SK-N-SH (cell line): ENCODE data around the gene PRSS56. TPM values are rescaled to one million over a fixed set of nuclear protein-coding genes. Genes with fewer than 3 reads are reported as not detected.

Experiments used
- CTCF ChIA-PET: fragments of 300-600, 350-600 bp; formaldehyde crosslinking; extraction: SDS; loops from one replicate; lab custom pipeline; 2021; lab: Yijun Ruan, JAX
- POLR2A ChIA-PET: fragments of 350-600 bp; sonication (Branson Sonifier 250); formaldehyde crosslinking; extraction: SDS; loops from one replicate; lab custom pipeline; 2020; ENCODE audit warnings: antibody characterized with exemption, inconsistent platforms; lab: Yijun Ruan, JAX
- DNase-seq: peaks from one replicate; pipeline ENCODE4 v3.0.0; 2012
- H2AFZ ChIP-seq: fragments of 200-600 bp; sonication (generic); 2 replicates; pipeline ENCODE4 v1.8.1; 2016; ENCODE audit warnings: antibody characterized with exemption, mild to moderate bottlenecking, low read depth
- H3F3A ChIP-seq: fragments of 200-600 bp; sonication (generic); replicated peaks from 2 replicates; pipeline ENCODE3; 2016; ENCODE audit warnings: antibody characterized with exemption, mild to moderate bottlenecking; ENCODE audit not compliant: insufficient read depth
- H3K27ac ChIP-seq, 2 experiments: fragments of 200-500 bp in 1 of 2; fragments of 200-600 bp in 1 of 2; sonication (Bioruptor generic) in 1 of 2; sonication (generic), shearing (Covaris generic) in 1 of 2; 2 replicates each; pipeline versions ENCODE4 v1.5.1 to v1.6.1; 2014 to 2016; ENCODE audit warnings: low read depth in 2 of 2, inconsistent platforms in 1 of 2, low read length in 1 of 2, mild to moderate bottlenecking in 1 of 2, mixed read lengths in 1 of 2
- H3K27me3 ChIP-seq: fragments of 200-600 bp; sonication (generic), shearing (Covaris generic); 2 replicates; pipeline ENCODE4 v1.6.1; 2016; ENCODE audit warnings: mixed run types; ENCODE audit not compliant: insufficient read depth
- H3K36me3 ChIP-seq, 2 experiments: fragments of 200-500 bp in 1 of 2; fragments of 200-600 bp in 1 of 2; sonication (Bioruptor generic) in 1 of 2; sonication (generic) in 1 of 2; replicated peaks in 1 of 2; 2 replicates each; pipeline versions ENCODE3 to v1.5.1; 2014 to 2016; ENCODE audit warnings: low read length in 1 of 2, mild to moderate bottlenecking in 1 of 2; ENCODE audit not compliant: insufficient read depth in 2 of 2, control insufficient read depth in 1 of 2
- H3K4me1 ChIP-seq, 2 experiments: fragments of 200-500 bp in 1 of 2; fragments of 200-600 bp in 1 of 2; sonication (Bioruptor generic) in 1 of 2; sonication (generic), shearing (Covaris generic) in 1 of 2; 2 replicates each; pipeline versions ENCODE4 v1.5.1 to v1.6.1; 2014 to 2016; ENCODE audit warnings: low read depth in 1 of 2, low read length in 1 of 2, mixed run types in 1 of 2; ENCODE audit not compliant: insufficient read depth in 2 of 2, control insufficient read depth in 1 of 2
- H3K4me2 ChIP-seq: fragments of 200-600 bp; sonication (generic), shearing (Covaris generic); 2 replicates; pipeline ENCODE4 v1.6.1; 2017; ENCODE audit warnings: mixed run types
- H3K4me3 ChIP-seq, 2 experiments: fragments of 200-500 bp in 1 of 2; fragments of 200-600 bp in 1 of 2; sonication (Bioruptor generic) in 1 of 2; sonication (generic), shearing (Covaris generic) in 1 of 2; 2 replicates each; pipeline versions ENCODE4 v1.5.1 to v1.8.1; 2014 to 2016; ENCODE audit warnings: low read depth in 2 of 2, inconsistent platforms in 1 of 2, low read length in 1 of 2, mild to moderate bottlenecking in 1 of 2, mixed read lengths in 1 of 2, moderate library complexity in 1 of 2
- H3K79me2 ChIP-seq: fragments of 200-600 bp; sonication (generic); 2 replicates; pipeline ENCODE4 v1.8.1; 2017; ENCODE audit warnings: mild to moderate bottlenecking; ENCODE audit not compliant: insufficient read depth
- H3K9ac ChIP-seq: fragments of 200-600 bp; sonication (generic); 2 replicates; pipeline ENCODE4 v1.6.1; 2017; ENCODE audit warnings: mixed run types
- H3K9me2 ChIP-seq: fragments of 200-600 bp; sonication (generic); 2 replicates; pipeline ENCODE4 v1.6.1; 2017; ENCODE audit warnings: mixed run types
- H3K9me3 ChIP-seq: fragments of 200-600 bp; sonication (generic); 2 replicates; pipeline ENCODE4 v1.6.1; 2017; ENCODE audit warnings: mixed run types, mild to moderate bottlenecking, moderate library complexity
- H4K20me1 ChIP-seq: fragments of 200-600 bp; sonication (generic); 2 replicates; pipeline ENCODE4 v1.6.1; 2017; ENCODE audit warnings: mild to moderate bottlenecking, mixed run types; ENCODE audit not compliant: insufficient read depth
- CHD2 ChIP-seq: fragments of 150-350 bp; IDR thresholded peaks from 2 replicates; pipeline ENCODE4 v1.6.1; 2018; ENCODE audit warnings: low read length; ENCODE audit not compliant: partially characterized antibody
- ELF1 ChIP-seq: IDR thresholded peaks from 2 replicates; pipeline ENCODE4 v1.4.0; 2012
- EP300 ChIP-seq, 2 experiments: IDR thresholded peaks; 2 replicates each; pipeline versions ENCODE4 v1.4.0 to v1.6.1; 2012; ENCODE audit warnings: borderline replicate concordance in 1 of 2, low read depth in 1 of 2, low read length in 1 of 2
- EZH2phosphoT487 ChIP-seq: fragments of 200-600 bp; sonication (generic); IDR thresholded peaks from 2 replicates; pipeline ENCODE4 v1.6.1; 2017; ENCODE audit warnings: low read depth, mixed run types, mild to moderate bottlenecking, antibody characterized with exemption, moderate library complexity, borderline replicate concordance
- FOSL2 ChIP-seq: IDR thresholded peaks from 2 replicates; pipeline ENCODE4 v1.4.0; 2012; ENCODE audit warnings: low read depth, mild to moderate bottlenecking, moderate library complexity, borderline replicate concordance
- GATA2 ChIP-seq: sonication (generic); formaldehyde crosslinking; IDR thresholded peaks from 2 replicates; pipeline ENCODE4 v1.5.0; 2020; ENCODE audit warnings: mild to moderate bottlenecking, missing genetic modification reagents
- MEF2A ChIP-seq: IDR thresholded peaks from 2 replicates; pipeline ENCODE4 v1.4.0; 2012; ENCODE audit warnings: low read depth, borderline replicate concordance
- NFIC ChIP-seq: IDR thresholded peaks from 2 replicates; pipeline ENCODE4 v1.4.0; 2012; ENCODE audit warnings: borderline replicate concordance
- PBX3 ChIP-seq: IDR thresholded peaks from 2 replicates; pipeline ENCODE4; 2012
- POLR2AphosphoS5 ChIP-seq: IDR thresholded peaks from 2 replicates; pipeline ENCODE4 v1.6.1; 2012; ENCODE audit warnings: low read depth, low read length
- RCOR1 ChIP-seq: fragments of 150-350 bp; IDR thresholded peaks from 2 replicates; pipeline ENCODE4 v1.6.1; 2017; ENCODE audit warnings: antibody characterized with exemption, low read length
- RFX5 ChIP-seq: IDR thresholded peaks from 2 replicates; pipeline ENCODE4 v1.6.1; 2012; ENCODE audit warnings: mild to moderate bottlenecking, improper control_type of control experiment, low read length
- RXRA ChIP-seq: IDR thresholded peaks from 2 replicates; pipeline ENCODE4 v1.4.0; 2012; ENCODE audit warnings: low read depth, mild to moderate bottlenecking, borderline replicate concordance
- SMC3 ChIP-seq: IDR thresholded peaks from 2 replicates; pipeline ENCODE4 v1.6.1; 2012; ENCODE audit warnings: low read depth, low read length, improper control_type of control experiment
- TEAD4 ChIP-seq: IDR thresholded peaks from 2 replicates; pipeline ENCODE4 v1.4.0; 2012; ENCODE audit warnings: mild to moderate bottlenecking, borderline replicate concordance; ENCODE audit not compliant: insufficient read depth
- USF2 ChIP-seq: fragments of 150-350 bp; IDR thresholded peaks from 2 replicates; pipeline ENCODE4 v1.6.1; 2017; ENCODE audit warnings: antibody characterized with exemption, low read length, low read depth, borderline replicate concordance
- YY1 ChIP-seq: IDR thresholded peaks from 2 replicates; pipeline ENCODE4 v1.4.0; 2012; ENCODE audit warnings: low read depth, mild to moderate bottlenecking
- ZBTB33 ChIP-seq: IDR thresholded peaks from 2 replicates; pipeline ENCODE4 v1.4.0; 2012; ENCODE audit warnings: low read depth, borderline replicate concordance
- WGBS: methylation state at CpG from one replicate; pipeline ENCODE4 v1.1.6; 2017; ENCODE audit warnings: low lambda C conversion rate; 5-methylcytosine and 5-hydroxymethylcytosine counted together
- polyA plus RNA-seq, 3 experiments: library from polyadenylated mRNA; depleted of rRNA; stranded (reverse); fragments of >200 nt; gene quantifications; 2 replicates each; pipeline ENCODE4 v1.2.3, GENCODE V29; 2012
- TF ChIP-seq, protein P1 (sequence below): IDR thresholded peaks from 2 replicates; pipeline ENCODE4 v1.4.0; 2012; ENCODE audit warnings: low read depth

The PRSS56 gene
- polyA plus RNA-seq, 1 of the 3 experiments (the other 2 are of a cell fraction): not detected

- TF ChIP-seq ZBTB33: no peak
- no peak for TF ChIP-seq GATA2 (CRISPR knock-in tag)
- TF ChIP-seq TEAD4: no peak
- no peak for TF ChIP-seq SMC3
- TF ChIP-seq EP300 (IDR thresholded peaks at IDR 0.05; ENCODE audit: borderline replicate concordance in 1 of 2, low read depth in 1 of 2, low read length in 1 of 2): no peak
- no peak for TF ChIP-seq ELF1
- TF ChIP-seq NFIC: no peak
Observed at GRCh38 chr2:232520489-232520888, 301 bp downstream of the PRSS56 start (continued).

DNA sequence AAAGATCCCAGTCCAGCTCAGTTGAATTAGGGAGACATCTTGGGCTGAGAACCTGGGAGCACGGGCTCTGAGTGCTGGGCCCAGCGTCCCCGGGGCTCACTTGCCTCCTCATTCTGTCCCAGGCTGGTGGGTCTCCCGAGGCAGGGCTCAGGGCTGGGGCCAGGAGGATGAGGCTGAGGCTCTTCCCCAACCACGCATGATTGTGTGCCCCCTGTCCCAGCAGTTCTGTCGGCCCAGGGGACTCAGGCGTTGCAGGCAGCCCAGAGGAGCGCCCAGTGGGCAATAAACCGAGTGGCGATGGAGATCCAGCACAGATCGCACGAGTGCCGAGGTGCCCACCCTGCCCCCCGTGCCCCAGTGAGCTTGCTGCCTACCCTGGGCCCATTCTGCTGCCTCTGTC, 910 bp downstream of the PRSS56 start:
- Histone ChIP-seq H3K9ac (no peak overlapping the region), H3K79me2 (no peaks in the 10 kb centered on the region), H2AFZ (no peak overlapping the region), H3K27ac (no peak overlapping the region), H3K4me1 (peaks cover 0 to 23% of the 10 kb centered on the region in 2 experiments; a peak in 1 of 4 replicates), H3K9me2 (no peaks in the 10 kb centered on the region), H4K20me1 (no peaks in the 10 kb centered on the region), H3K36me3 (no peaks in the 10 kb centered on the region), H3F3A (no peaks in the 10 kb centered on the region), H3K9me3 (no peaks in the 10 kb centered on the region), H3K27me3 (peaks cover 29% of the 10 kb centered on the region), H3K4me2 (no peak overlapping the region), H3K4me3 (no peak overlapping the region)
- POLR2A ChIA-PET: no interaction called here
- TF ChIP-seq RXRA (no peak), USF2 (no peak), SMC3 (no peak), EZH2phosphoT487 (no peak), GATA2 (CRISPR knock-in tag) (no peak), RFX5 (no peak), CHD2 (no peak), YY1 (no peak), RCOR1 (no peak), POLR2AphosphoS5 (no peak), PBX3 (no peak), MEF2A (no peak), FOSL2 (no peak)
- TF ChIP-seq, protein P1, sequence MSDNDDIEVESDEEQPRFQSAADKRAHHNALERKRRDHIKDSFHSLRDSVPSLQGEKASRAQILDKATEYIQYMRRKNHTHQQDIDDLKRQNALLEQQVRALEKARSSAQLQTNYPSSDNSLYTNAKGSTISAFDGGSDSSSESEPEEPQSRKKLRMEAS: no peak
- WGBS: 74% methylated on average over 4 of the region's 14 CpGs
- CTCF ChIA-PET: interaction anchor here (0.8 to 9.7 kb wide), 21 partner anchors 9 to 596 kb away, joined by 3 to 196 read pairs (median 11); no protein-coding TSS in a partner anchor
- DNase-seq: no peak
